Adrenal gland (tissue), 5 donors: ENCODE results near the gene PARVB.

ENCODE experiments used
- CTCF ChIP-seq, 6 experiments: fragments of 450-650 bp in 4 of 6; fragments of 200-600 bp in 2 of 6; sonication (generic) in 1 of 6; IDR thresholded peaks; 1 replicate in 5 of 6; 2 replicates in 1 of 6; pipeline versions ENCODE4 v1.5.1 to v1.8.0; 2016 to 2021; ENCODE audit warnings: antibody characterized with exemption in 6 of 6, mild to moderate bottlenecking in 2 of 6, moderate library complexity in 1 of 6
- POLR2A ChIP-seq, 2 donors: fragments of 450-650 bp; IDR thresholded peaks; one replicate each; pipeline ENCODE4 v1.6.1; 2017; ENCODE audit warnings: antibody characterized with exemption in 2 of 2, mild to moderate bottlenecking in 2 of 2, moderate library complexity in 1 of 2
- donor health status: DM: no; HTN: no; CAD: no.

- TF ChIP-seq CTCF (IDR thresholded peaks at IDR 0.05) (no peak), POLR2A (IDR thresholded peaks at IDR 0.05) (no peak)
These were observed 11.5 kb upstream of the PARVB start for GRCh38 chr22:44012591-44012990.
